Measurements from ENCODE around the gene GRAMD1A. TPM values are rescaled to one million over a fixed set of nuclear protein-coding genes. Genes with fewer than 3 reads are reported as not detected.
"Not testable (repeated sequence)": the region's sequence is repeated elsewhere in the genome, so short reads cannot be mapped to it uniquely, and the experiment has no call there.

GRAMD1A gene
- polyA plus RNA-seq, 1 donor from 2014 or later = 19.0 TPM

- Histone ChIP-seq H3F3A (ENCODE audit: insufficient read depth, low read length, poor library complexity, severe bottlenecking) (no peaks in the 10 kb centered on the region), H2AFZ (ENCODE audit: low read depth, low read length) (no peak overlapping the region), H3K9me2 (ENCODE audit: insufficient read depth, low read length) (no peaks in the 10 kb centered on the region), H3K9ac (ENCODE audit: low read length) (no peak overlapping the region), H3K27me3 (ENCODE audit: insufficient read depth, low read depth, low read length) (no peaks in the 10 kb centered on the region), H4K20me1 (ENCODE audit: insufficient read depth) (no peaks in the 10 kb centered on the region), H3K9me3 (ENCODE audit: low read length) (no peaks in the 10 kb centered on the region), H3K4me3 (ENCODE audit: low read length) (no peak overlapping the region), H3K79me2 (replicated peaks; ENCODE audit: insufficient read depth, low read length) (no peaks in the 10 kb centered on the region), H3K27ac (ENCODE audit: low read length) (no peak overlapping the region), H3K36me3 (ENCODE audit: insufficient read depth, low read length) (no peaks in the 10 kb centered on the region), H3K4me2 (ENCODE audit: low read length) (no peak overlapping the region)
- TF ChIP-seq EZH2 (IDR thresholded peaks at IDR 0.05; ENCODE audit: borderline replicate concordance, insufficient read depth, low read length, poor library complexity, severe bottlenecking) (no peak), RAD21 (conservative IDR thresholded peaks at IDR 0.05) (no peak), CTCF (IDR thresholded peaks at IDR 0.05; ENCODE audit: poor library complexity, severe bottlenecking) (no peak), TAF1 (IDR thresholded peaks at IDR 0.05; ENCODE audit: low read depth) (no peak), EP300 (conservative IDR thresholded peaks at IDR 0.05; ENCODE audit: poor library complexity, severe bottlenecking) (no peak), POLR2AphosphoS5 (IDR thresholded peaks at IDR 0.05) (no peak), MXI1 (conservative IDR thresholded peaks at IDR 0.05; ENCODE audit: poor library complexity, severe bottlenecking) (no peak)
Measured at GRCh38 chr19:35013820-35014754, 14.0 kb downstream of the GRAMD1A start.

GRCh38 chr19:35014774-35015173 lies 14.7 kb downstream of the GRAMD1A start:
- H3K27me3 ChIP-seq (ENCODE audit: insufficient read depth, low read depth, low read length); H3K79me2 ChIP-seq (replicated peaks; ENCODE audit: insufficient read depth, low read length); H3K9me2 ChIP-seq (ENCODE audit: insufficient read depth, low read length); H3K4me3 ChIP-seq (ENCODE audit: low read length); H2AFZ ChIP-seq (ENCODE audit: low read depth, low read length); H3K9me3 ChIP-seq (ENCODE audit: low read length); H4K20me1 ChIP-seq (ENCODE audit: insufficient read depth); H3K36me3 ChIP-seq (ENCODE audit: insufficient read depth, low read length); H3K27ac ChIP-seq (ENCODE audit: low read length); H3K4me2 ChIP-seq (ENCODE audit: low read length); H3F3A ChIP-seq (ENCODE audit: insufficient read depth, low read length, poor library complexity, severe bottlenecking); H3K9ac ChIP-seq (ENCODE audit: low read length): not testable (repeated sequence)

GRCh38 chr19:35015270-35015953 lies 15.3 kb downstream of the GRAMD1A start:
- Histone ChIP-seq H3F3A (ENCODE audit: insufficient read depth, low read length, poor library complexity, severe bottlenecking) (no peaks in the 10 kb centered on the region), H4K20me1 (ENCODE audit: insufficient read depth) (no peaks in the 10 kb centered on the region), H3K27me3 (ENCODE audit: insufficient read depth, low read depth, low read length) (no peaks in the 10 kb centered on the region), H3K27ac (ENCODE audit: low read length) (no peak overlapping the region), H3K9me3 (ENCODE audit: low read length) (no peaks in the 10 kb centered on the region), H3K4me2 (ENCODE audit: low read length) (no peak overlapping the region), H3K9ac (ENCODE audit: low read length) (no peak overlapping the region), H3K4me3 (ENCODE audit: low read length) (no peak overlapping the region), H2AFZ (ENCODE audit: low read depth, low read length) (no peak overlapping the region), H3K9me2 (ENCODE audit: insufficient read depth, low read length) (no peaks in the 10 kb centered on the region), H3K79me2 (replicated peaks; ENCODE audit: insufficient read depth, low read length) (no peaks in the 10 kb centered on the region), H3K36me3 (ENCODE audit: insufficient read depth, low read length) (no peaks in the 10 kb centered on the region)
- TF ChIP-seq MXI1 (conservative IDR thresholded peaks at IDR 0.05; ENCODE audit: poor library complexity, severe bottlenecking) (no peak), RAD21 (conservative IDR thresholded peaks at IDR 0.05) (no peak)

Measured in neural cell (in vitro differentiated cells).